ENCODE data around the gene NTM.

Gene NTM

GRCh38 chr11:131664293-131664692 lies 293.9 kb downstream of the NTM start:
- H3K27ac ChIP-seq (ENCODE audit: low read depth, low read length, severe bottlenecking), result no peak overlapping the region
- WGBS, 2 experiments (ENCODE audit: insufficient coverage in 2 of 2), result 100% methylated on average over 1 to 3 of the region's 6 CpGs
- no peaks in the 10 kb centered on the region for H3K9me3 ChIP-seq (ENCODE audit: control insufficient read depth, low read length)
- H3K36me3 ChIP-seq (ENCODE audit: control insufficient read depth, insufficient read depth, low read length), result no peaks in the 10 kb centered on the region
- peaks cover 57% of the 10 kb centered on the region for H3K4me1 ChIP-seq (ENCODE audit: control insufficient read depth, insufficient read depth, low read length, poor library complexity, severe bottlenecking)
- no peak overlapping the region for H3K4me3 ChIP-seq (ENCODE audit: extremely low read depth, insufficient read depth, low read length, poor library complexity, severe bottlenecking)

- H3K4me3 ChIP-seq (ENCODE audit: extremely low read depth, insufficient read depth, low read length, poor library complexity, severe bottlenecking), result no peak overlapping the region
- WGBS, 2 experiments (ENCODE audit: insufficient coverage in 2 of 2), result 91% methylated on average over 9 to 11 of the region's 11 CpGs
- H3K27ac ChIP-seq (ENCODE audit: low read depth, low read length, severe bottlenecking), result no peak overlapping the region
- no peaks in the 10 kb centered on the region for H3K9me3 ChIP-seq (ENCODE audit: control insufficient read depth, low read length)
- peaks cover 60% of the 10 kb centered on the region for H3K4me1 ChIP-seq (ENCODE audit: control insufficient read depth, insufficient read depth, low read length, poor library complexity, severe bottlenecking)
- H3K36me3 ChIP-seq (ENCODE audit: control insufficient read depth, insufficient read depth, low read length), result no peaks in the 10 kb centered on the region
Observed at GRCh38 chr11:131664816-131665215, 294.4 kb downstream of the NTM start.

DNA sequence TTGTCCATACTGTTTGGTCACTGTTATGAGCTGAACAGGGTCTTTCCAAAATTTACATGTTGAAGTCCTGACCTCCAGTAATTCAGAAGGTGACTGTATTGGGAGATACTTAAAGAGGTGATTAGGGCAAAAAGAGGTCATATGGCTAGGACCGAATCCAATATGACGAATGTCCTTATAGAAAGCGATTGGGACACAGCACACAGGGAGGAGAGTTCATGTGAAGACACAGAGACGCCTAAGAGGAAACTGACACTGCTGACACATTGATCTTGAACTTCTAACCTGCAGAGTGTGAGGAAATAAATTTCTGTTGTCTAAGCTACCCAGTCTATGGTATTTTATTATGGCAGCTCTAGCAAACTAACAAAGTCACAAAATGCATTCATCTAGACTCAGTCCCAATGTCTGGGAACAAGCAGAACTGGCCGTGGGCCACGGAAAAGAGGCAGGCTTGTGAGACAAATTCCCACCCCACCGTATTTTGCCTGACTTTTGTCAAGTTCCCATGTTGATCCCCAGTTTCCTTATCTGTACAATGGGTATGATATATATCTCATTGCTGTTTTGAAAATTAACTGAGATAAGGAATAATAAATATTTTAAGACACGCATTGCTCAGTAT lies 295.0 kb downstream of the NTM start:
- Histone ChIP-seq H3K36me3 (ENCODE audit: control insufficient read depth, insufficient read depth, low read length) (no peaks in the 10 kb centered on the region), H3K27ac (ENCODE audit: low read depth, low read length, severe bottlenecking) (no peak overlapping the region), H3K4me1 (ENCODE audit: control insufficient read depth, insufficient read depth, low read length, poor library complexity, severe bottlenecking) (peaks cover 57% of the 10 kb centered on the region), H3K4me3 (ENCODE audit: extremely low read depth, insufficient read depth, low read length, poor library complexity, severe bottlenecking) (no peak overlapping the region), H3K9me3 (ENCODE audit: control insufficient read depth, low read length) (no peaks in the 10 kb centered on the region)
- WGBS, 2 experiments (ENCODE audit: insufficient coverage in 2 of 2), result 72 to 81% methylated on average over 6 of the region's 8 CpGs

GRCh38 chr11:131666006-131666405 lies 295.6 kb downstream of the NTM start:
- no peak overlapping the region for H3K27ac ChIP-seq (ENCODE audit: low read depth, low read length, severe bottlenecking)
- 82 to 83% methylated on average over 1 of the region's 1 CpG for WGBS, 2 experiments (ENCODE audit: insufficient coverage in 2 of 2)

GRCh38 chr11:131666617-131667016 lies 296.2 kb downstream of the NTM start:
- Histone ChIP-seq H3K4me3 (ENCODE audit: extremely low read depth, insufficient read depth, low read length, poor library complexity, severe bottlenecking) (no peak overlapping the region), H3K27ac (ENCODE audit: low read depth, low read length, severe bottlenecking) (no peak overlapping the region), H3K4me1 (ENCODE audit: control insufficient read depth, insufficient read depth, low read length, poor library complexity, severe bottlenecking) (peaks cover 51% of the 10 kb centered on the region), H3K9me3 (ENCODE audit: control insufficient read depth, low read length) (no peaks in the 10 kb centered on the region), H3K36me3 (ENCODE audit: control insufficient read depth, insufficient read depth, low read length) (no peaks in the 10 kb centered on the region)
- 93 to 95% methylated on average over 4 of the region's 5 CpGs for WGBS, 2 experiments (ENCODE audit: insufficient coverage in 2 of 2)

More at GRCh38 chr11:131666006-131666405, 295.6 kb downstream of the NTM start:
- Histone ChIP-seq H3K9me3 (ENCODE audit: control insufficient read depth, low read length) (no peaks in the 10 kb centered on the region), H3K4me1 (ENCODE audit: control insufficient read depth, insufficient read depth, low read length, poor library complexity, severe bottlenecking) (peaks cover 57% of the 10 kb centered on the region), H3K36me3 (ENCODE audit: control insufficient read depth, insufficient read depth, low read length) (no peaks in the 10 kb centered on the region), H3K4me3 (ENCODE audit: extremely low read depth, insufficient read depth, low read length, poor library complexity, severe bottlenecking) (no peak overlapping the region)

- WGBS, 2 experiments (ENCODE audit: insufficient coverage in 2 of 2), result 86 to 89% methylated on average over 3 to 4 of the region's 4 CpGs
- peaks cover 47% of the 10 kb centered on the region for H3K4me1 ChIP-seq (ENCODE audit: control insufficient read depth, insufficient read depth, low read length, poor library complexity, severe bottlenecking)
- no peaks in the 10 kb centered on the region for H3K36me3 ChIP-seq (ENCODE audit: control insufficient read depth, insufficient read depth, low read length)
- H3K4me3 ChIP-seq (ENCODE audit: extremely low read depth, insufficient read depth, low read length, poor library complexity, severe bottlenecking), result no peak overlapping the region
- no peak overlapping the region for H3K27ac ChIP-seq (ENCODE audit: low read depth, low read length, severe bottlenecking)
- no peaks in the 10 kb centered on the region for H3K9me3 ChIP-seq (ENCODE audit: control insufficient read depth, low read length)
Observed at GRCh38 chr11:131667566-131667965, 297.2 kb downstream of the NTM start.

DNA sequence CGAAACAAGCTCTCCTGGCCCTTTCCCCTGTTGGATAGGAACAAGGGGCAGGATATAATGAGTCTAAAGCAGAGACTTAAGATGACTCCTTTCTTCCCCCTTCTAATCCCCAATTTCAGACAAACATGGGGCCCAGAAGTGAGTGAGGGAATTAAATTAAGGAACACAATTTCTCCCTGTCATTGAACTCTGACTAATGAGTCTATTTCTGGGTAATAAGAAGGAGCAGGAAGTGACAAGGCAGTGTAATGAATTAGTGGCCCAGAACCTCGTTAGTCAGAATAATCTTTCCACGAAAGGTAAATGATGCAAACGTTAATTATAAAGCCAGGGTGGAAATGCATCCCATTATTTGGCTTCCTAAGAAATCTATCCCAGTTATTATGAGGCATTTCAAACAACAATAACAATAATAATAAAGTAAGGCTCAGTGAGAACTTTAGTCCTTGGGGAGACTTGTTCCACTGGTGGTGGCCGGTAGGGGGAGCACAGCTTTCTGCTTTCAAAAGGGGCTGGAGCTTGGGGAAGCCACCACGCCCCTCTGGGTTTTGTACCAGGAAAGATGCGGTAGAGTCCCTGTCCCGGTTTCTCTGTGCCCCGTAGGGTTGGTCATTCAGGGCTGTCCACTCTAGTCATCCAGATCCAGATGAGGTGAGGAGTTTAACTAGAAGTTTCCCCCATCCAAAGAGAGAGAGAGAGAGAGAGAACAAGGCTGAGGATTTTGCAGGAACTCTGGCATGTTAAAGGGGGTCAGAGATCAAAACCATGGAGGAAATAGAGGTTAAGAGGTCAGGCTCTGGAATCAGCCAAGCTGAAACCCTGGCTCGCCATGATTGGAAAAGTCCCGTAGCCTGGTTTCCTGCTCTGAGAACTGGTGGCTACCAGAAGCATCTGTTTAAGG lies 298.3 kb downstream of the NTM start:
- Histone ChIP-seq H3K4me3 (ENCODE audit: extremely low read depth, insufficient read depth, low read length, poor library complexity, severe bottlenecking) (no peak overlapping the region), H3K27ac (ENCODE audit: low read depth, low read length, severe bottlenecking) (peak overlapping the region; percentile 65), H3K36me3 (ENCODE audit: control insufficient read depth, insufficient read depth, low read length) (no peaks in the 10 kb centered on the region), H3K9me3 (ENCODE audit: control insufficient read depth, low read length) (no peaks in the 10 kb centered on the region), H3K4me1 (ENCODE audit: control insufficient read depth, insufficient read depth, low read length, poor library complexity, severe bottlenecking) (peaks cover 50% of the 10 kb centered on the region)
- 37 to 43% methylated on average over 4 of the region's 11 CpGs for WGBS, 2 experiments (ENCODE audit: insufficient coverage in 2 of 2)

DNA sequence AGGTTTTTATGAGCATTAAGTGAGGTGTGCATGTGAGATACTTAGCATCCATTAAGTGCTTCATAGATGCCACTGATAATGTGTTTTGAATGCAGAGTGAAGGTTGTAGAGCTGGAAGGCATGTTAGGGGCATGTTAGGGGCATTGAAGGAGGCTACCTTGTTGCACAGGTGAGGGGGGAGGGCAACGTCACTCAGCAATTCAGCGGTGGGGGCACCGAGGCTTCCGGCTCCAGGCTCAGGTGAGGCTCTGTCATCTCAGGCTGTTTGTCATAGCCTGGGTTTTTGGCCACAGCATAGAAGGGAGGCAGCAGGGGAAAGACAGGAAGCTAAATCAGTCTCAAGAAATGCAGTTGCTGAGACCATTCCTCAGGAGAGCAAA lies 299.0 kb downstream of the NTM start:
- H3K27ac ChIP-seq (ENCODE audit: low read depth, low read length, severe bottlenecking), result no peak overlapping the region
- no peaks in the 10 kb centered on the region for H3K36me3 ChIP-seq (ENCODE audit: control insufficient read depth, insufficient read depth, low read length)
- H3K9me3 ChIP-seq (ENCODE audit: control insufficient read depth, low read length), result no peaks in the 10 kb centered on the region
- no peak overlapping the region for H3K4me3 ChIP-seq (ENCODE audit: extremely low read depth, insufficient read depth, low read length, poor library complexity, severe bottlenecking)
- 91% methylated on average over 4 of the region's 4 CpGs; no CpG with 5 or more reads in 1 of the 2 experiments for WGBS, 2 experiments (ENCODE audit: insufficient coverage in 2 of 2)
- H3K4me1 ChIP-seq (ENCODE audit: control insufficient read depth, insufficient read depth, low read length, poor library complexity, severe bottlenecking), result peaks cover 52% of the 10 kb centered on the region

- H3K36me3 ChIP-seq (ENCODE audit: control insufficient read depth, insufficient read depth, low read length), result no peaks in the 10 kb centered on the region
- H3K27ac ChIP-seq (ENCODE audit: low read depth, low read length, severe bottlenecking), result no peak overlapping the region
- WGBS, 2 experiments (ENCODE audit: insufficient coverage in 2 of 2), result 84% methylated on average over 3 of the region's 3 CpGs
- H3K4me3 ChIP-seq (ENCODE audit: extremely low read depth, insufficient read depth, low read length, poor library complexity, severe bottlenecking), result no peak overlapping the region
- peaks cover 49% of the 10 kb centered on the region for H3K4me1 ChIP-seq (ENCODE audit: control insufficient read depth, insufficient read depth, low read length, poor library complexity, severe bottlenecking)
- no peaks in the 10 kb centered on the region for H3K9me3 ChIP-seq (ENCODE audit: control insufficient read depth, low read length)
Observed at GRCh38 chr11:131670876-131671275, 300.5 kb downstream of the NTM start.

GRCh38 chr11:131671320-131671719 lies 300.9 kb downstream of the NTM start:
- H3K27ac ChIP-seq (ENCODE audit: low read depth, low read length, severe bottlenecking), result no peak overlapping the region
- WGBS, 2 experiments (ENCODE audit: insufficient coverage in 2 of 2), result 96 to 97% methylated on average over 8 of the region's 8 CpGs
- no peaks in the 10 kb centered on the region for H3K36me3 ChIP-seq (ENCODE audit: control insufficient read depth, insufficient read depth, low read length)
- H3K4me3 ChIP-seq (ENCODE audit: extremely low read depth, insufficient read depth, low read length, poor library complexity, severe bottlenecking), result no peak overlapping the region
- no peaks in the 10 kb centered on the region for H3K9me3 ChIP-seq (ENCODE audit: control insufficient read depth, low read length)
- H3K4me1 ChIP-seq (ENCODE audit: control insufficient read depth, insufficient read depth, low read length, poor library complexity, severe bottlenecking), result peaks cover 46% of the 10 kb centered on the region

DNA sequence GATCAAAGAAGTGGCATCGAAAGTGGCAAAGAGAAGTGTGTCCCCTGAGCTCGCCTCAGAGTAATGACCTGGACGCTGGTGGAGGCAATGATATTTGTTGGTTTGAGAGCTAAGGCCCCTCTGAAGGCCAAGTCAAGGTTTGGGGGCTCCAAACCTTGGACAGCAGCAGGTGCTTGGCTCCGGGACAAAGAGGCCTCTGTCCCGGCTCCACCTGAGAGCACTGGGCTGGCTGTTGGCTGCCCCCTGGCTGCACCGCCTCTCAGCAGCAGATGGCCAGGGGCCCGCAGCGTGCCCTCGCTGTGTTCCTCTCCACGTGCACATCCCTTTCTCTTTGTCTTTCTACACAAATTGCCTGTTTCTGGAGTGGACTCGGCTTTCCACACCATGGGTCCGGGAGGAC lies 301.3 kb downstream of the NTM start:
- Histone ChIP-seq H3K4me3 (ENCODE audit: extremely low read depth, insufficient read depth, low read length, poor library complexity, severe bottlenecking) (no peak overlapping the region), H3K27ac (ENCODE audit: low read depth, low read length, severe bottlenecking) (no peak overlapping the region), H3K4me1 (ENCODE audit: control insufficient read depth, insufficient read depth, low read length, poor library complexity, severe bottlenecking) (peaks cover 42% of the 10 kb centered on the region), H3K9me3 (ENCODE audit: control insufficient read depth, low read length) (no peaks in the 10 kb centered on the region), H3K36me3 (ENCODE audit: control insufficient read depth, insufficient read depth, low read length) (no peaks in the 10 kb centered on the region)
- WGBS, 2 experiments (ENCODE audit: insufficient coverage in 2 of 2), result 69 to 74% methylated on average over 11 to 12 of the region's 12 CpGs
